ENCODE measurements around the gene SIL1.

DNA sequence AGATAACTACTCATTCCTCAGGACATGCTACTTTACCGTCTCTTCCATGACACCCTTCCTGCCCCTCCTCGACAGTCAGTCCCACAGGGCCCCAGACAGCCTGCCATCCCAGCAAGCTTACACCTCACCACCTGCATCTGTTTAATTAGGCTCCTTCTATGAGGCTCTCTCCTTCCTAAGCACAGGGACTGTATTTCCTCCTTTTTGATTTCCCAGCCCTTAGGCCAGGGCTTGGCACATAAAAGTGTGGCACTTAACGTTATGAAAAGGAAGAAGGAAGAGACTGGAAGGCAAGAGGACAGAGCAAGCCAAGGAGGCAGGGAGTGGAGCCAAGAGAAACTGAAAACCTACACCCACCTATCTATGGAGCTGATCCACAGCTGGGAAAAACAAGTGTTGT lies 146.8 kb downstream of the SIL1 start:
- TF ChIP-seq CTCF (IDR thresholded peaks at IDR 0.05; ENCODE audit: low read depth, low read length, poor library complexity, severe bottlenecking) (no peak), EZH2phosphoT487 (IDR thresholded peaks at IDR 0.05; ENCODE audit: borderline replicate concordance, low read length) (no peak)
